GM18907 (cell line): ENCODE results near the gene PLEKHN1.
A peak's percentile ranks its signal among the peaks of the same experiment; 100 is the strongest.
"Not testable (repeated sequence)": the region's sequence is repeated elsewhere in the genome, so short reads cannot be mapped to it uniquely, and the experiment has no call there.

Source experiments
- ATAC-seq: cut with Tn5 transposase; IDR thresholded peaks from one replicate; pipeline ENCODE4 v1.9.1; 2021; ENCODE audit warnings: mild to moderate bottlenecking, moderate library complexity; ENCODE audit not compliant: unreplicated experiment

The PLEKHN1 gene

GRCh38 chr1:973459-974292 is 7.4 kb downstream of the PLEKHN1 start:
- no peak for ATAC-seq

DNA sequence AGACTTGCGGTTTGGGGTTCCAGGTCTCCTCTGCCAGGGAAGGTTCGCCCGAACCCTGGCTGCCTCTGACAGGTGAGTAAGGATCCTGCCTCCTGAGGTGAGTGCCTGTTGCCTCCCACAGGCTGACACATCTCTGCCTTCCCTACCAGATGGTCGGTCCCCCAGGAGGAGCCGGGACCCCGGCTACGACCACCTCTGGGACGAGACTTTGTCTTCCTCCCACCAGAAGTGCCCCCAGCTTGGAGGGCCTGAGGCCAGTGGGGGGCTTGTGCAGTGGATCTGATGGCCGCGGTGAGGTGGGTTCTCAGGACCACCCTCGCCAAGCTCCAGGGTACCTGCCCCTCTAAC is 8.0 kb downstream of the PLEKHN1 start:
- no peak for ATAC-seq

DNA sequence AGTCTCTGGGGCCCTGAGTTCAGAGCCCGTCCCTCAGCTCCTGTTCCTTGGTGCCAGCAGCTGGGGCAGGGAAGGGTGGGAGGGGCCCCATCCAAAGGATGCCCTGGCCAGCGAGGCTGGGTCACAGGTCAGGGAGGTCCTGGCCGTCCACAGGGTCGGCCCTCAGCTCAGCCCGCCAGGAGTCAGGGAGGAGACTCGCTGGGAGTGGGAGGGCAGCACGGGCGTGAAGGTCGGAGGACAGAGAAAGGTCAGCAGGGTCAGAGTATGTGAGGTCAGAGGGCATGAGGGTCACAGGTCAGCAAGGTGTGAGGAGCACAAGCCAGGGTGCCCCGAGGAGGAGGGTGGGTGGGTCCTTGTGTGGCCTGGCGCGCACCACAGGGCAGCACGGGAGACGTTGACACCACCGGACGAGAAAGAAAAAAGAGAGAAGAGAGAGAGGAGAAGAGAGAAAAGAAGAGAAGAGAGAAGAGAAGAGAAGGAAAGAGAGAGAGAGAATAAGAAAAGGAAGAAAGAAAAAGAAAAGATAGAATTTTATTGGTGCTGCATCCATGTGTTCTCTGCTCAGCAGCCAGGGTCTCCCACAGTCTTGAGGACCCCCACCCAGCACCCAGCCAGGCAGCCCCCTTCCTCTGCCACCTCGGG is 8.5 kb downstream of the PLEKHN1 start:
- no peak for ATAC-seq

GRCh38 chr1:975365-975764 is 9.1 kb downstream of the PLEKHN1 start:
- ATAC-seq = no peak

DNA sequence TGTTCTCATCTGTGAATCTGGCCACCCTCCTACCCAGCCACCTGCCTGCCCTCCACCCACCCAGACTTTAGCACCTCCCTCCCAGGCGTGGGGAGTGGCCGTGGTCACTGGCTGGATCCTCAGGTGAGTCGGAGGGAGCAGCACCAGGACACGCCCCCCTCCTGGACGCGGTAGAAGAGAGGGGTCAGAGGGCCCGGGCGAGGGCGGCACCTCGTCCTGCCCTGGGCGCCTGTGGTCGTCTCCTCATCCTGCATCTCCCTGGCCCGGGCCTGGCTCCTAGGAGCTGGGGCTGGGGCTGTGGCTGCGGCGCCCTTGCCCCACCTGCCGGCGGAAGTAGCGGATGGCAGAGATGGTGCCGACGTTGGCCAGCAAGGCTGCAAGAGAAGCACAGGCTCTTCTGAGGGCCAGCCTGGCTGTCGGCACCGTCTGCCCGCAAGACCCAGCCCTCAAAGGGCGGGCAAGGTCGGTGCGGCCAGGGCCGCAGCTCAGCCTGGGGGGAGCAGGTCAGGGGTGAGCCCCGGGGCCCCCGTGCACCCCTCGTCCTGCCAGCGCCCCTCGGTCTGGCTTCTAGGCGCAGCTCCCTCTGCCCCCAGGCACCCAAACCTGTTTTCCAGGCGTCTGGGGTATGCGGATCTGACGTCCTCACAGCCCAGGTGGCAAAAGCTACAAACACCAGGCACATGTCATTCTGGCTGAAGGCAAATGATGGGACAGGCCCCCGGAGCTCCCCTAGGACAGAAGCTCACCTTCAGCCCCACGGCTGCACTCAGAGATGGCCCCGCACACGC is 9.8 kb downstream of the PLEKHN1 start:
- peak; percentile 50 for ATAC-seq

- ATAC-seq = not testable (repeated sequence)
Observed at GRCh38 chr1:976791-977190, 10.5 kb downstream of the PLEKHN1 start.

DNA sequence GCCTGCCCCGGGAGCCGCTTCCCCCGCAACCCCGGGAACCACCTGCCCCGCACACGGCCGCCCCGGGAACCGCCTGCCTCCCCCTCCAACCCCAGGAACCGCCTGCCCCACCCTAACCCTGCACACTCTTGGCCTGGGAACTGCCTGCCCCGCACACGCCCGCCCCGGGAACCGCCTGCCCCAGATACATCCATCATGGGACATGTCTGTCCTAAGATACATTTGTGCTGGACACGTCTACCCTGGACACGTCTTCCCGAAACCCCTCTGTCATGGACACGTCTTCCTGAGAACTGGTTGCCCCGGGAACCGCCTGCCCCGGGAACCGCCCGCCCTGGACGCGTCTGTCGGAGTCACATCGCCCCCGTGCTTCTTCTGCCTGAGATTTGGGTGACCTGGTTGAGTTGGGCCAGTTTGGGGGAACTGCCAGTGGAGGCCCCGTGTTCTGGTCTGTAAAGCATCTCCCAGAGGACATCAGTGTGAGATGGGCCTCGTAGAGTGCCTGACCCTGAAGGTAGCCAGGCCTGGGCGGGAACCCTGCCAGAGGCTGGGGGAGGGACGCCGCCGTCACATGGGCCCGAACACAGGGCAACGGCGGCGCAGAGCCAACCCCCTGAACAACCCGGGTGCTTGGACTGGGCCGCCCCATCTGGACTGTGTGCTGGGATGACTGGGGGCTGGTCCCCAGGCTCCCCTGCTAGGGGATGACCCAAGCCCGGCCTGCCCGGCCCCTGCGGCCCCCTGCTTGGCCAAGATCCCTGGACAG is 12.0 kb downstream of the PLEKHN1 start:
- no peak for ATAC-seq

- no peak for ATAC-seq
Observed at GRCh38 chr1:978835-979743, 12.8 kb downstream of the PLEKHN1 start.

- no peak for ATAC-seq
Observed at GRCh38 chr1:979744-980072, 13.4 kb downstream of the PLEKHN1 start.

- ATAC-seq = no peak
Observed at GRCh38 chr1:980137-980571, 13.9 kb downstream of the PLEKHN1 start.

DNA sequence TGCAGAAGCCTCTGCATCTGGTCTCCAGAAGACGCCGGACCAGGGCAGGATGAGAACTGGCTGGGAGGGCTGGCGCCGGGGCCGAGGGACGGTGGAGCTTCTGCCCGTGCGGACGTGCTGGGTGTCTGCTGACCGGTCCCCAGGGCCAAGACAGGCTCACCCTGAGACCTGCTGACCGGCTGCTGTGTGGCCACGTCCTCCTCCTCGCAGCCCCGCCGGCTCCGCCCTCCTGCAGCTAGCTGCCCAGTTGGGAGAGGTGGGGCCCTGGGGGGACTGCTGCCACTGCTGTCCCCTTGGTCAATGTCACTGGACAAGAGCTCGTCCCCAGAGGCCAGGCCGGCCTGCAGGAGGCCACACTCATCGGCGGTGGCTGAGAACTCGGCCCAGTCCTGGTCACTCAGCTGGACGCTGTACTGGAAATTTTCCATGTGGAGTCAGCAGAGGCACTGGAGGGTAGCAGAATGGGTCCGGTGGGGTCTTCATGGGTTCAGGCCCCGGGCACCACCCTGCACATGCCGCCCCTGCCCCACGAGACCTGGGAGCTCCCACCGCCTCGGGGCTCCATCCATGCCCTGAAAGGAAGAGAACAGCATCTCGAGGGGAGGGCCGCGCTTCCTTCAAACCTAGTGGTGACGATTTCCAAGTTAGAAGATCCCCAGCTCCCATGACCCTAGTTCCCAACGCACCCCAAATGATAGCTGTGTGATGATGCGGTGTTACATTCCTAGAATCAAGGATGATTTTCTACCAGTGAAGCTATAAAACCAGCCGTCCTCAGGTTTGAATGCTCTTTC is 14.5 kb downstream of the PLEKHN1 start:
- no peak for ATAC-seq

- no peak for ATAC-seq
Observed at GRCh38 chr1:981491-981954, 15.2 kb downstream of the PLEKHN1 start.

- ATAC-seq = no peak
Observed at GRCh38 chr1:981955-982558, 15.8 kb downstream of the PLEKHN1 start, which contains the start of gene PERM1. Gene PERM1, minus strand, starts transcription at chr1:982093. Its CDS starts 1,064 bp downstream, at chr1:981029.

DNA sequence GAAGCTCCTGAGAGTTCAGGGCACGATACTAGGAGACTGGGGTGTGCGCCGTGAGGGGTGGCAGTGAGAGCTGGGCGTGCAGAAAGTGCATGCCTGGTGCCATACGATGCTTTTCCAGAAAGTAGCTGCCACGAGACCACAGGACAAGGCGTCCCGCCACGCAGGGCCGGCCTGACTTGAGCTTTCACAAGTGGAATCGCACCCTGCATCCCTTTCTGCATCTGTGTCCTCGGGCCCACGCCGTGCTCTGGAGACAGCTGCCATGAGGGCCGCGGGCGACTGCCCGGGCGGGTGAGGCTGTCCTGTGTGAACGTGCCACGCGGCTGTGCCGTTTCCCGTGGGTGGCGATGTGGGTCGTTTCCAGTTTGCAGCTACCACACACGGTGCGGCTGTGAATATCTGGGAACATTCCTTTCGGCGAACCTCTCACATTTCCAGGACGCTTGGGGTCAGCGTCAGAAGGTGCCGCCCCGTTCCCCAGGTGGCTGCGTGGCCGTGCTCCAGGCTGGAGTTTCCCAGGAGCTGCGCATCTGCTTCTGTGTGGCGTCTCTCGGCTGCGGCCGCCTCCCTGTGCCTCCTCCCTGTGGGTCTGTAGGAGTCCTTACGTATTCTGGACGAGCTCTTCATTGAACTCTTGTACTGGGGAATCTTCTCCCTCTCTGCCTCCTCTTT is 16.6 kb downstream of the PLEKHN1 start:
- no peak for ATAC-seq

GRCh38 chr1:983798-984475 is 17.7 kb downstream of the PLEKHN1 start:
- no peak for ATAC-seq

- ATAC-seq = no peak
Observed at GRCh38 chr1:984476-984814, 18.2 kb downstream of the PLEKHN1 start.

DNA sequence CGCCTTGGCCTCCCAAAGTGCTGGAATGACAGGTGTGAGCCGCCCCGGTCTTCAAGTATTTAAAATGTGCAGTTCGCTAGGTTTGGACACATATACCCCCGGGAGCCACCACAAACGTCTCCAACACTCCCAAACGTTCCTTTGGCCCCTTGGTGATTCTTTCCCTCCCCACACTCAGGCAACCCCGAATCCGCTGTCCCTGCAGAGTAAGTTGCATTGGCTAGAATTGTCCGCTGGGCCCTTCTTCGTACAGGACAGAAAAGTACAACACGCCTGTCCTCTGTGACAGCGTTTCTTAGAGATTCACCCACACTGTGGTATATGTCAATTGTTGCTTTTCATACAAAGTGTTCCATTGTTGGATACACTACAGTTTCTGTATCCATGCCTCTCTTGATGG is 18.8 kb downstream of the PLEKHN1 start:
- ATAC-seq = no peak

GRCh38 chr1:988061-988460 is 21.8 kb downstream of the PLEKHN1 start:
- ATAC-seq = not testable (repeated sequence)
